ENCODE measurements around the gene SLC25A3.
A peak's percentile ranks its signal among the peaks of the same experiment; 100 is the strongest.

Gene SLC25A3

DNA sequence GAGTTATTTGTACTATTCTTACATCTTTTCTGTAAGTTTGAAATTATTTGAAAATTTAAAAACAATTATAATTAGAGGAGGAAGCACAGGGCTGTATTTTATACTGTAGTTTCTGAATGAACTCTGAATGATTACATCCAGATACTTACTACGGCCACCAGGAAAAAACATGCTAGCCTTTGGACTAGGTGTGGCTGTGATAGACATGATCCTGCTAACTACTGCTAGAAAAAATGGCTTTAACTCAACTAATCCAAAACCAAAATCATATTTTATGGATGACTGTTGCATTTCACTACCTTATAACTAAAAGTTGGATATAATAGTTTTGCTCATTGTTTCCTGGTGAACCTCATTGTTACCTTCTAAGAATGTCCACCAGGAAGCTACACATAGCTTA is 15.1 kb upstream of the SLC25A3 start:
- Histone ChIP-seq H3K9me3 (ENCODE audit: low read length) (no peaks in the 10 kb centered on the region), H3K36me3 (ENCODE audit: insufficient read depth, low read length) (no peaks in the 10 kb centered on the region), H3K9ac (ENCODE audit: low read length) (no peak overlapping the region), H3K27me3 (ENCODE audit: control insufficient read depth in 1 of 2, insufficient read depth in 2 of 2, low read length in 2 of 2) (no peaks in the 10 kb centered on the region), H3K27ac (ENCODE audit: low read depth, low read length) (no peak overlapping the region), H3K4me3 (ENCODE audit: low read depth in 1 of 2, low read length in 2 of 2) (no peak overlapping the region), H3K4me1 (ENCODE audit: insufficient read depth, low read length) (no peaks in the 10 kb centered on the region)

DNA sequence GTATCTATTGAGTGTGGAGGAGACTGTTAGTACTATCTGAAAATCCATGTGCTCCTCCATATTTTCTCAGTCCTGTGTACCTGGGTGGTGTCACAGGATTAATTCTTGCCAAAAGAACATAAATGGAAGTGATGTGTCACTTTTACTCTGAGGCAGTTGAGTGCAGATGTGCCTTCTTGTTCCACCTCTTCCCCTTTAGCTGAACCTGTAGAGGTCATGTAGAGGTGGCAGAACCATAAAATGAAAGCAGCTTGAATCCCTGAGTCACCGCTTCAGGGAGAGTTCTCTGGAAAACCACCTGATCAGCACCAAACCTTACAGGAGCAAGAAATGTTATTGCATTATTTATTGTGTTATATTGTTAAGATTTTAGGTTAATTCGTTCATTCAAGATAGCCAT is 14.7 kb upstream of the SLC25A3 start:
- Histone ChIP-seq H3K27me3 (ENCODE audit: control insufficient read depth in 1 of 2, insufficient read depth in 2 of 2, low read length in 2 of 2) (no peaks in the 10 kb centered on the region), H3K36me3 (ENCODE audit: insufficient read depth, low read length) (no peaks in the 10 kb centered on the region), H3K9me3 (ENCODE audit: low read length) (no peaks in the 10 kb centered on the region), H3K27ac (ENCODE audit: low read depth, low read length) (no peak overlapping the region), H3K4me3 (ENCODE audit: low read depth in 1 of 2, low read length in 2 of 2) (no peak overlapping the region), H3K9ac (ENCODE audit: low read length) (no peak overlapping the region), H3K4me1 (ENCODE audit: insufficient read depth, low read length) (no peaks in the 10 kb centered on the region)

DNA sequence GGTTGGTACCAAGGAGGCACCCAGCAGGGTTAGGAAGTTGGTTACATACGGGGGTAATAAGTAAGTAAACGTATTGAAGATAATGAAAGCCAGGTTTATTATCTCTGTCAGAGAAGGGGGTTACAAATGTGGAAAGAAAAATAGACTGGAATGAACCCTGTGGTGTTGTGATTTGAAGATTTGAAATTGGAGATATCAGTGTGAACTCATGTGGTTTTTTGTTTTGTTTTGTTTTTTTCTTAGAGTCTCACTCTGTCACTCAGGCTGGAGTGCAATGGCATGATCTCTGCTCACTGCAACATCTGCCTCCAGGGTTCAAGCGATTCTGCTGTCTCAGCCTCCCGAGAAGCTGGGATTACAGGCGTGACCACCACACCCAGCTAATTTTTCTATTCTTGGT is 14.1 kb upstream of the SLC25A3 start:
- Histone ChIP-seq H3K4me1 (ENCODE audit: insufficient read depth, low read length) (no peaks in the 10 kb centered on the region), H3K9ac (ENCODE audit: low read length) (no peak overlapping the region), H3K36me3 (ENCODE audit: insufficient read depth, low read length) (no peaks in the 10 kb centered on the region), H3K27ac (ENCODE audit: low read depth, low read length) (no peak overlapping the region), H3K27me3 (ENCODE audit: control insufficient read depth in 1 of 2, insufficient read depth in 2 of 2, low read length in 2 of 2) (no peaks in the 10 kb centered on the region), H3K9me3 (ENCODE audit: low read length) (no peaks in the 10 kb centered on the region), H3K4me3 (ENCODE audit: low read depth in 1 of 2, low read length in 2 of 2) (no peak overlapping the region)

DNA sequence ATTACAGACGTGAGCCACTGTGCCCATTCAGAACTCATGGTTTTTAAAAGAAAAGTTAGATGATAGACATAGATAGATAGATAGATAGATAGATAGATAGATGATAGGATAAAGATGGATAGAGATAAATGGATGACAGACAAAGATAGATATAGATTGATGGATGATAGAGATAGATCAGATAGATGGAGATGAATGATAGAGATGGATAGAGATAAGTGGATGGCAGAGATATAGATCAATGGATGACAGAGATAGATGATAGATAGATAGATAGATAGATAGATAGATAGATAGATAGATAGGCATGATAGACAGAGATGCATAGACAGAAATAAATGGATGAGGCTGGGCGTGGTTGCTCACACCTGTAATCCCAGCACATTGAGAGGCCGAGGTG is 13.7 kb upstream of the SLC25A3 start:
- Histone ChIP-seq H3K9ac (ENCODE audit: low read length) (no peak overlapping the region), H3K4me3 (ENCODE audit: low read depth in 1 of 2, low read length in 2 of 2) (no peak overlapping the region), H3K27me3 (ENCODE audit: control insufficient read depth in 1 of 2, insufficient read depth in 2 of 2, low read length in 2 of 2) (no peaks in the 10 kb centered on the region), H3K9me3 (ENCODE audit: low read length) (no peaks in the 10 kb centered on the region), H3K36me3 (ENCODE audit: insufficient read depth, low read length) (no peaks in the 10 kb centered on the region), H3K4me1 (ENCODE audit: insufficient read depth, low read length) (no peaks in the 10 kb centered on the region), H3K27ac (ENCODE audit: low read depth, low read length) (no peak overlapping the region)

DNA sequence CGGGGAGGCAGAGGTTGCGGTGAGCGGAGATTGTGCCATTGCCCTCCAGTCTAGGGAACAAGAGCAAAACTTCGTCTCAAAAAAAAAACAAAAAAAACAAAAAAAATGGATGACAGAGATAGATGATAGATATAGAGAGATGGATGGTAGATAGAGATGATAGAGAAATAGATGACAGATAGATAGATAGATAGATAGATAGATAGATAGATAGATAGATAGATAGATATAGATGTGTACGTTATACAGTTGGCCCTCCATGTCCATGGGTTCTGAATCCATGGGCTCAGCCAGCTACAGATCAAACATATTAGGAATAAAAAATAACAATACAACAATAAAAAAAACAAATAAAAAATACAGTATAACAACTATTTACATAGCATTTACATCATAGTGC is 12.8 kb upstream of the SLC25A3 start:
- H3K36me3 ChIP-seq (ENCODE audit: insufficient read depth, low read length) = no peaks in the 10 kb centered on the region
- no peak overlapping the region for H3K27ac ChIP-seq (ENCODE audit: low read depth, low read length)
- H3K4me3 ChIP-seq (ENCODE audit: low read depth in 1 of 2, low read length in 2 of 2) = no peak overlapping the region
- H3K27me3 ChIP-seq (ENCODE audit: control insufficient read depth in 1 of 2, insufficient read depth in 2 of 2, low read length in 2 of 2) = no peaks in the 10 kb centered on the region
- no peaks in the 10 kb centered on the region for H3K9me3 ChIP-seq (ENCODE audit: low read length)
- H3K9ac ChIP-seq (ENCODE audit: low read length) = no peak overlapping the region
- H3K4me1 ChIP-seq (ENCODE audit: insufficient read depth, low read length) = no peaks in the 10 kb centered on the region

GRCh38 chr12:98581101-98581500 is 12.4 kb upstream of the SLC25A3 start:
- H3K9ac ChIP-seq (ENCODE audit: low read length) = no peak overlapping the region
- H3K4me1 ChIP-seq (ENCODE audit: insufficient read depth, low read length) = no peaks in the 10 kb centered on the region
- H3K27me3 ChIP-seq (ENCODE audit: control insufficient read depth in 1 of 2, insufficient read depth in 2 of 2, low read length in 2 of 2) = no peaks in the 10 kb centered on the region
- no peaks in the 10 kb centered on the region for H3K36me3 ChIP-seq (ENCODE audit: insufficient read depth, low read length)
- H3K27ac ChIP-seq (ENCODE audit: low read depth, low read length) = no peak overlapping the region
- no peak overlapping the region for H3K4me3 ChIP-seq (ENCODE audit: low read depth in 1 of 2, low read length in 2 of 2)
- H3K9me3 ChIP-seq (ENCODE audit: low read length) = no peaks in the 10 kb centered on the region

GRCh38 chr12:98582093-98582492 is 11.4 kb upstream of the SLC25A3 start:
- H3K27ac ChIP-seq (ENCODE audit: low read depth, low read length) = no peak overlapping the region
- H3K4me1 ChIP-seq (ENCODE audit: insufficient read depth, low read length) = no peaks in the 10 kb centered on the region
- no peak overlapping the region for H3K4me3 ChIP-seq (ENCODE audit: low read depth in 1 of 2, low read length in 2 of 2)
- H3K27me3 ChIP-seq (ENCODE audit: control insufficient read depth in 1 of 2, insufficient read depth in 2 of 2, low read length in 2 of 2) = no peaks in the 10 kb centered on the region
- no peaks in the 10 kb centered on the region for H3K36me3 ChIP-seq (ENCODE audit: insufficient read depth, low read length)
- H3K9ac ChIP-seq (ENCODE audit: low read length) = no peak overlapping the region
- no peaks in the 10 kb centered on the region for H3K9me3 ChIP-seq (ENCODE audit: low read length)

DNA sequence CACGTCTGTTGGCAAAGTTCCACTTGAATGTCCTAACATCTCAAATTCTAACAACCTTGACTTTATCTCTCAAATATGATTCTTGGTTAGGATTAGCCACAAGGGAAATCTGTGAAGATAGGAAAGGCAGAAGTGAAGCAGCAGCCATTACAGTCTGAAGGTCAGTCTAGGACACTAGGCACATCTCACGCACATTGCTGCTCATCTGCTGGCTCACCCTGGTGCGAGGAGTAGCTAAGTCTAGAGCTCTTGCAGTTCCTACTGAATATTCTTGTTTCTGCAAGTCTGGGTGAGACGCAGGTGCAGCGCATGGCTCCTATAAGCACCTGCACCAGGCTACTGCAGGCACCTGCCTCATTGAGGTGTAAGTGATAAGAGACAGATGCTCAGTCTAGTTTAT is 6.4 kb upstream of the SLC25A3 start:
- Histone ChIP-seq H3K27me3 (ENCODE audit: control insufficient read depth in 1 of 2, insufficient read depth in 2 of 2, low read length in 2 of 2) (no peaks in the 10 kb centered on the region), H3K9me3 (ENCODE audit: low read length) (no peaks in the 10 kb centered on the region), H3K4me1 (ENCODE audit: insufficient read depth, low read length) (no peaks in the 10 kb centered on the region), H3K36me3 (ENCODE audit: insufficient read depth, low read length) (no peaks in the 10 kb centered on the region), H3K9ac (ENCODE audit: low read length) (no peak overlapping the region), H3K4me3 (ENCODE audit: low read depth in 1 of 2, low read length in 2 of 2) (no peak overlapping the region), H3K27ac (ENCODE audit: low read depth, low read length) (no peak overlapping the region)

DNA sequence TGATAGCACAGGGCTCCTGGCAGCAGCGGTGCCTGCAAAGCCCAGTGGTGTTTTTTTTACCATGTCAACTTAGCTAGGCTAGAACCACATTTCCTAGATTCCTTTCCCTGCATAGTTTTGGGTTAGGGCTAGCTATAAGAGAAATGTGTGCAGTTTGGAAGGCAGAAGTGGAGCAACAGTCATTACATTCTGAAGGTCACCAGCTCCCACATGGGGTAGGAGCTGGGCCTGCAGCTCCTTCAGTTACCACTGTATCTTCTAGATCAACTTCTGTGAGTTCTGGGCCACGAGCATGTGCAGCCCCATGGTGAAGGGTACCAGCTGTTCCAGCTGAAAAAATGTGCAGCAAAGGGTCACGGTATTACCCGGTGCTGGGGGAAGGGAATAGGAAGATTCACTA is 2.3 kb upstream of the SLC25A3 start:
- no peak overlapping the region for H3K9ac ChIP-seq (ENCODE audit: low read length)
- no peak overlapping the region for H3K4me3 ChIP-seq (ENCODE audit: low read depth in 1 of 2, low read length in 2 of 2)
- no peaks in the 10 kb centered on the region for H3K9me3 ChIP-seq (ENCODE audit: low read length)
- H3K4me1 ChIP-seq (ENCODE audit: insufficient read depth, low read length) = peaks cover 19% of the 10 kb centered on the region
- H3K36me3 ChIP-seq (ENCODE audit: insufficient read depth, low read length) = peaks cover 6% of the 10 kb centered on the region
- no peak overlapping the region for H3K27ac ChIP-seq (ENCODE audit: low read depth, low read length)
- H3K27me3 ChIP-seq (ENCODE audit: control insufficient read depth in 1 of 2, insufficient read depth in 2 of 2, low read length in 2 of 2) = no peaks in the 10 kb centered on the region

DNA sequence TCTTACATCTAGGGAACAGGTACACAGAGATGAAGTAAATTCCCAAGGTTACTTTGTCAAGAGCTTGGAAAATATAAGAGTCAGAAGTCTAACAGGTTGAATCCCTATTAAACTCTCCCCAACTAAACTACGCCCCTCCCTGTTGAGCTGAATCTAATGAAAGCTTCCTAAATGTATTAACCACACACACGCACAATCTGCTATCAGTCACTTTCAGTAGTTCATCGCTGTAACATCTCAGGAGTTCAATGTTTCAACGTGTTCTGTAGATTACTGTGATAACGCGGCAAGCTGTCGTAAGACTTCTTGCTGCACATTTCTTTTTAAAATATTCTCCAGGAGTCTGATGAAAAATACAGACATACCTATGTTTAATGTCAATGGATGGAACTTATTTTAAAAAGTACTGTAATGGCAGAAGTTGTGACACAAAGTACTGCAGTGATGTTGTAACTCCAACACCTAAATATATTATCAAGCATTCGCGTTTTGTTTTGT is 612 bp upstream of the SLC25A3 start:
- Histone ChIP-seq H3K27me3 (ENCODE audit: control insufficient read depth in 1 of 2, insufficient read depth in 2 of 2, low read length in 2 of 2) (no peaks in the 10 kb centered on the region), H3K36me3 (ENCODE audit: insufficient read depth, low read length) (peaks cover 14% of the 10 kb centered on the region), H3K9ac (ENCODE audit: low read length) (peak overlapping the region; percentile 85), H3K27ac (ENCODE audit: low read depth, low read length) (peak overlapping the region; percentile 67), H3K9me3 (ENCODE audit: low read length) (no peaks in the 10 kb centered on the region), H3K4me1 (ENCODE audit: insufficient read depth, low read length) (peaks cover 26% of the 10 kb centered on the region), H3K4me3 (ENCODE audit: low read depth in 1 of 2, low read length in 2 of 2) (peak overlapping the region; percentile 37 to 89)

GRCh38 chr12:98594050-98594835 is 757 bp downstream of the SLC25A3 start:
- no peaks in the 10 kb centered on the region for H3K27me3 ChIP-seq (ENCODE audit: control insufficient read depth in 1 of 2, insufficient read depth in 2 of 2, low read length in 2 of 2)
- peak overlapping the region; percentile 80 for H3K27ac ChIP-seq (ENCODE audit: low read depth, low read length)
- H3K4me1 ChIP-seq (ENCODE audit: insufficient read depth, low read length) = peaks cover 26% of the 10 kb centered on the region
- H3K36me3 ChIP-seq (ENCODE audit: insufficient read depth, low read length) = peaks cover 26% of the 10 kb centered on the region
- peak overlapping the region; percentile 83 for H3K9ac ChIP-seq (ENCODE audit: low read length)
- peak overlapping the region; percentile 69 to 89 for H3K4me3 ChIP-seq (ENCODE audit: low read depth in 1 of 2, low read length in 2 of 2)
- H3K9me3 ChIP-seq (ENCODE audit: low read length) = no peaks in the 10 kb centered on the region
